Body of pancreas (tissue), 4 donors: ENCODE data around the gene SLC35F2.

ENCODE experiments used
- CTCF ChIP-seq, 7 experiments: fragments of 450-650 bp in 4 of 7; fragments of 200-600 bp in 3 of 7; sonication (generic) in 3 of 7; IDR thresholded peaks; one replicate each; pipeline ENCODE4 v1.5.1; 2016 to 2019; ENCODE audit warnings: antibody characterized with exemption in 7 of 7
- POLR2A ChIP-seq, 3 donors: fragments of 450-650 bp; IDR thresholded peaks; one replicate each; pipeline ENCODE4 v1.6.1; 2016; ENCODE audit warnings: antibody characterized with exemption in 3 of 3, mild to moderate bottlenecking in 2 of 3

- TF ChIP-seq CTCF (IDR thresholded peaks at IDR 0.05) (no peak), POLR2A (IDR thresholded peaks at IDR 0.05) (no peak)
Measured at GRCh38 chr11:107751082-107751481, 107.5 kb downstream of the SLC35F2 start.
